ENCODE measurements around the gene KHDC4.

DNA sequence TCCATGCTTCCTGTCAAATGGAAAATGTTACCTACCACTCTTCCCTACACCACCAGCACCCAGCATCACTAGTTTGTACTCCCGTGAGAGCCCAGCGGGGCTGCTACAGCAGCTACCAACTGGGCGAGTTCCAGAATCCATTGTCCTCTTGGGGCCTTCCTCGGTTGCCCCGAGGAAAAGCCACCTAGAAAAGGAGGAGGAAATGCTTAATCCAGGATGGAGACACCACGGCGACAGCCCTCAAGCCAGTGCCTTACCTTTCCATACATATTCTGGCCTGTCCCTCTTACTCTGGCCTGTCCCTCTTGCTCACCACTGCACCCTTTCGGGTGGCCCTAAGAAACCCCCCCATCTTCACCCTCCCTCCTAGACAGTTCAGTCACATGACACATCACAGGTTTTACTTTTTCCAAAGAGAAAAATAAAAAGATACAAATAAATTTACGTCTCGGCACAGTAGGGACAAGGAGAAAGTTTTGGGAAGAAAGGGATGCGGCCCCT is 23.5 kb downstream of the KHDC4 start:
- TF ChIP-seq, protein P1, sequence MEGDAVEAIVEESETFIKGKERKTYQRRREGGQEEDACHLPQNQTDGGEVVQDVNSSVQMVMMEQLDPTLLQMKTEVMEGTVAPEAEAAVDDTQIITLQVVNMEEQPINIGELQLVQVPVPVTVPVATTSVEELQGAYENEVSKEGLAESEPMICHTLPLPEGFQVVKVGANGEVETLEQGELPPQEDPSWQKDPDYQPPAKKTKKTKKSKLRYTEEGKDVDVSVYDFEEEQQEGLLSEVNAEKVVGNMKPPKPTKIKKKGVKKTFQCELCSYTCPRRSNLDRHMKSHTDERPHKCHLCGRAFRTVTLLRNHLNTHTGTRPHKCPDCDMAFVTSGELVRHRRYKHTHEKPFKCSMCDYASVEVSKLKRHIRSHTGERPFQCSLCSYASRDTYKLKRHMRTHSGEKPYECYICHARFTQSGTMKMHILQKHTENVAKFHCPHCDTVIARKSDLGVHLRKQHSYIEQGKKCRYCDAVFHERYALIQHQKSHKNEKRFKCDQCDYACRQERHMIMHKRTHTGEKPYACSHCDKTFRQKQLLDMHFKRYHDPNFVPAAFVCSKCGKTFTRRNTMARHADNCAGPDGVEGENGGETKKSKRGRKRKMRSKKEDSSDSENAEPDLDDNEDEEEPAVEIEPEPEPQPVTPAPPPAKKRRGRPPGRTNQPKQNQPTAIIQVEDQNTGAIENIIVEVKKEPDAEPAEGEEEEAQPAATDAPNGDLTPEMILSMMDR (IDR thresholded peaks at IDR 0.05), result no peak
- TF ChIP-seq POLR2A (IDR thresholded peaks at IDR 0.05), result no peak
- no peak for TF ChIP-seq POLR2AphosphoS5 (IDR thresholded peaks at IDR 0.05)
- TF ChIP-seq EP300 (IDR thresholded peaks at IDR 0.05), result no peak
